Ectodermal cell (in vitro differentiated cells): ENCODE measurements around the gene ITGB7.

Source experiments
- H3K27ac ChIP-seq: 2 replicates; pipeline ENCODE4 v1.7.0; 2013; ENCODE audit warnings: mild to moderate bottlenecking, low read depth, low read length; ENCODE audit not compliant: insufficient read depth, poor library complexity, severe bottlenecking
- H3K27me3 ChIP-seq: 2 replicates; pipeline ENCODE4 v1.7.0; 2013; ENCODE audit warnings: mild to moderate bottlenecking, low read length; ENCODE audit not compliant: insufficient read depth, control insufficient read depth, poor library complexity, severe bottlenecking
- H3K36me3 ChIP-seq: one replicate; pipeline ENCODE4 v1.7.0; 2013; ENCODE audit warnings: low read length; ENCODE audit not compliant: control insufficient read depth, insufficient read depth
- H3K4me1 ChIP-seq: one replicate; pipeline ENCODE4 v1.7.0; 2013; ENCODE audit warnings: low read length; ENCODE audit not compliant: control insufficient read depth, insufficient read depth
- H3K4me3 ChIP-seq: 2 replicates; pipeline ENCODE4 v1.7.0; 2013; ENCODE audit warnings: low read depth, low read length, control low read depth; ENCODE audit not compliant: insufficient read depth
- H3K9me3 ChIP-seq: 2 replicates; pipeline ENCODE4 v1.7.0; 2013; ENCODE audit warnings: mild to moderate bottlenecking, low read length, moderate library complexity; ENCODE audit not compliant: control insufficient read depth
- WGBS, 2 experiments: methylation state at CpG; one replicate each; pipeline ENCODE4 v1.1.7; 2013; ENCODE audit warnings: missing lambda C conversion rate in 2 of 2; 5-methylcytosine and 5-hydroxymethylcytosine counted together

The ITGB7 gene

GRCh38 chr12:53217051-53217930, 10.2 kb upstream of the ITGB7 start:
- peaks cover 35% of the 10 kb centered on the region for H3K4me1 ChIP-seq
- H3K36me3 ChIP-seq, result peaks cover 11% of the 10 kb centered on the region
- H3K9me3 ChIP-seq, result no peaks in the 10 kb centered on the region
- peak overlapping the region; percentile 21 for H3K27ac ChIP-seq
- 4 to 8% methylated on average over 19 of the region's 19 CpGs for WGBS, 2 experiments
- peaks cover 16% of the 10 kb centered on the region for H3K27me3 ChIP-seq
- H3K4me3 ChIP-seq, result peak overlapping the region; percentile 19

DNA sequence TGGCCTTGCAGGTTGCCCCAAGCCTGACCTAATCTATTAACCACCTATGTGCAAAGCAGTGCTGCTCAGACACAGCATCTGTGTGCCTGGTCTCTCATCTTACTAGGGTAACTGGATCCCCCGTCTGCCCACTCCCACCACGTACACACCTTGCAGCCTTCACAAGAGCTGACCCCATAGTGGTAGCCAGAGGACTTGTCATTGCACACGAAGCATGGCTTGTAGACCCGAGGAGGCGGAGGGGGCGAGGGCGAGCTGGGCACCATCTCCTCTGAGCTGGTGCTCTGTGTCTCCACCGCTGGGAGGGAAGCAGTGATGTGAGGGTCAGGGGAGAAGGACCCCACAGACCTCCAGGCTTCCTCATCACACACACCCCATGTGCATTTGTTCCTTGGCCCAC, 8.4 kb upstream of the ITGB7 start:
- Histone ChIP-seq H3K4me3 (no peak overlapping the region), H3K27ac (no peak overlapping the region), H3K36me3 (peaks cover 11% of the 10 kb centered on the region), H3K4me1 (peaks cover 32% of the 10 kb centered on the region), H3K27me3 (peaks cover 16% of the 10 kb centered on the region), H3K9me3 (no peaks in the 10 kb centered on the region)
- 92% methylated on average over 8 of the region's 8 CpGs for WGBS, 2 experiments

DNA sequence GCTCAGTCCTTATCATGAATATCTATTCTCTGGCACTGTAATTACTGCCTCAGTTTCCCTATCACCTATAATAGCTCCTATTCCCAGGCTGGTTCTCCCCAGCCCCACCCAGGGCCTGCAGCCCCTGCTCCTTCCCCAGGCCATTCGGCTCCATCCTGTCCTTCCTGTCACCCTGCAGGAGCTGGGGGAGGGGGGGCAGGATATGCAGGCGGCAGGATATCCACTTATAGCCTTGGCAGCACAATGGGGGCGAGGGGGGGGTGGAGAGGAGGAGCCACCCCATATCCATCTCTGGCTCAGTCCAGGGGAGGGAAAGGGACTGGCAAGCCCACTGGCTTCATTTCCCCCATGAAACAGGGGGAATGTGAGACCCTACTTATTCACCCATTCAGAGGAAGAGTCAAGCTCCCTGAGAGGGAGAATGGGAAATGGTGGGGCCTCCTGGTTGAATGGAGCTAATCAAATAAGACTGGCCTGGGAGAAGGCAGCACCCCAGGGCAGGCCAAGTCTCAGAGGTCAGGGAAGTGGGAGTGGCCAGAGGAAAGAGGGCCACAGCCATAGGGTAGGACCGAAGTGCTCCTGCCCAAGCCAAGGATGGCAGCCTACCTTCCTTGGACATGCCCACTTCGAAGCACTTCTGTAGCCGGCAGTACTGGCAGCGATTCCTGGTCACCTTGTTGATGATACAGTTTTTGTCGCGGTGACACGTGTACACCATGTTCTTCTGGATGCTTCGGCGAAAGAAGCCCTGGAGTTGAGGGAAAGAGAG, 7.8 kb upstream of the ITGB7 start:
- WGBS, 2 experiments, result 88 to 89% methylated on average over 11 to 12 of the region's 12 CpGs
- no peak overlapping the region for H3K27ac ChIP-seq

DNA sequence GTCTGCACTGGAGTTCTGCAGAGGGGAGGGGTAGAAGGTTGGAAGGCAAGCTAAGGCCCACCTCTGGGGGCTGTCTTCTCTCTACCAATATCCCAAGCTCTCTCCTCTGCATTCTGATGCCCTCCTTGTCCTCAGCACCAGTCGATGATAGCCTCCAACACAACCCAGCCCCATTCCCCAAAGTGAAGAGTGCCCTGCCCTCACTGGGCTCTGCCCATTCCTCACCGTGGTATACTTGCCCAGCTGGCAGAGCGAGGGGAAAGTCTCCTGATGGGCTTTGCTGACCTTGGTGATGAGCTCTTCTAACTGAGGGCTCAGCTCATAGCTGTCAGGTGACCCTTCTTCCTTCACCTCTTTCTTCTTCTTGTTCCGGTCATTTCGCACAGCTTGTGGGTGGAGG, 7.2 kb upstream of the ITGB7 start:
- Histone ChIP-seq H3K9me3 (no peaks in the 10 kb centered on the region), H3K4me3 (no peak overlapping the region), H3K27me3 (peaks cover 9% of the 10 kb centered on the region), H3K4me1 (peaks cover 29% of the 10 kb centered on the region), H3K27ac (no peak overlapping the region), H3K36me3 (peaks cover 11% of the 10 kb centered on the region)
- WGBS, 2 experiments, result 89 to 92% methylated on average over 5 of the region's 5 CpGs

More for the DNA sequence above, 7.8 kb upstream of the ITGB7 start:
- Histone ChIP-seq H3K27me3 (peaks cover 16% of the 10 kb centered on the region), H3K9me3 (no peaks in the 10 kb centered on the region), H3K4me3 (no peak overlapping the region), H3K4me1 (peaks cover 32% of the 10 kb centered on the region), H3K36me3 (peaks cover 11% of the 10 kb centered on the region)

GRCh38 chr12:53213348-53213747, 6.3 kb upstream of the ITGB7 start:
- Histone ChIP-seq H3K27ac (no peak overlapping the region), H3K4me1 (peaks cover 23% of the 10 kb centered on the region), H3K9me3 (no peaks in the 10 kb centered on the region), H3K36me3 (peaks cover 11% of the 10 kb centered on the region), H3K4me3 (no peak overlapping the region), H3K27me3 (peaks cover 6% of the 10 kb centered on the region)
- 20 to 21% methylated on average over 14 of the region's 14 CpGs for WGBS, 2 experiments

DNA sequence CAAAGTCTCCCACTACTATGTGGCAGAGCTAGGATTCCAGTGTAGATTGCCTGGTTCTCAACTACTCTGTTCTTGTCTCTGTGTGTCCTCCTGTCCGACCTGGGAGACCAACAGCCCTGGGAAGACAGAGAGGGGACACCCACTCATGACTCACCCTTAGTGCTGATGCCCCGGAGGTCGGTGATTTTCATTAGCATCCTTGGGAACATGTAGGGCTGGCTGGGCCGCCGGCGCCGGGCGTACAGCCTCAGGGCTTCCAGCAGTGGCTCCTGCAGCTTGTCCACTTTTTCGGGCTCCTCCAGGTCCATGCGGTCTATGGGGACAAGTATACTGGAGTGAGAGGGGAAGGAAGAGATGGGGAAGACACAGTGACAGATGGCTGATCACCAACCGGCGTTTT, 5.9 kb upstream of the ITGB7 start:
- H3K4me3 ChIP-seq, result no peak overlapping the region
- H3K9me3 ChIP-seq, result no peaks in the 10 kb centered on the region
- peaks cover 6% of the 10 kb centered on the region for H3K27me3 ChIP-seq
- WGBS, 2 experiments, result 72 to 76% methylated on average over 12 of the region's 12 CpGs
- peaks cover 19% of the 10 kb centered on the region for H3K4me1 ChIP-seq
- H3K27ac ChIP-seq, result no peak overlapping the region
- peaks cover 11% of the 10 kb centered on the region for H3K36me3 ChIP-seq

- Histone ChIP-seq H3K27ac (no peak overlapping the region), H3K36me3 (peaks cover 11% of the 10 kb centered on the region), H3K4me1 (peaks cover 8% of the 10 kb centered on the region), H3K4me3 (no peak overlapping the region), H3K27me3 (no peaks in the 10 kb centered on the region), H3K9me3 (no peaks in the 10 kb centered on the region)
- 88% methylated on average over 13 of the region's 13 CpGs for WGBS, 2 experiments
Observed at GRCh38 chr12:53211476-53212381, 4.7 kb upstream of the ITGB7 start.

DNA sequence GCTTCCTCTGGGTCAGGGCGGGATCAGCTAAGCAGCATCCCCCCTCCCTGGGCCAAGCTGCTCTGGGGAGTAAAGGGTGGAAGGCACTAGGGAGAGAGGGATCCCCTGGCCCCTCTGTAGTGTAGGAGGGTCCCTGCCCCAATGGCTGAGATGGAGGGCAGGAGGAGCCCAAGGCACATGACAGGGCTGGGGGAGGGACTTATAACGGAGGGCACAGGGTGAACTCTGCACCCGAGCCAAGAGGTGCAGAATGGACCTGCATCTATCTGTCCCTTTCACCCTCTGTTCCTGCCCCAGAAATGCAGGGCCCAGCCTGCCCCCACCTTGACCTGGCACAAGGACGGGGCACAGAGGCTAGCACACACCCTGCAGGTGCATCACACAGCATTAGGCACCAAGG, 3.8 kb upstream of the ITGB7 start:
- Histone ChIP-seq H3K9me3 (no peaks in the 10 kb centered on the region), H3K27ac (no peak overlapping the region), H3K4me3 (no peak overlapping the region), H3K36me3 (peaks cover 11% of the 10 kb centered on the region), H3K4me1 (no peaks in the 10 kb centered on the region), H3K27me3 (no peaks in the 10 kb centered on the region)
- 91 to 95% methylated on average over 4 of the region's 4 CpGs for WGBS, 2 experiments

GRCh38 chr12:53208877-53209463, 1.9 kb upstream of the ITGB7 start:
- Histone ChIP-seq H3K36me3 (peaks cover 5% of the 10 kb centered on the region), H3K4me3 (no peak overlapping the region), H3K27me3 (no peaks in the 10 kb centered on the region), H3K9me3 (no peaks in the 10 kb centered on the region), H3K27ac (no peak overlapping the region), H3K4me1 (no peaks in the 10 kb centered on the region)
- WGBS, 2 experiments, result 79 to 86% methylated on average over 7 of the region's 7 CpGs
